IMR-90 (cell line): Measurements from ENCODE around the gene TMEM101.
A peak's percentile ranks its signal among the peaks of the same experiment; 100 is the strongest.

ENCODE experiments used
- CHD1 ChIP-seq: IDR thresholded peaks from 2 replicates; pipeline ENCODE4 v1.6.1; 2012; ENCODE audit warnings: low read depth, low read length, improper control_type of control experiment
- CTCF ChIP-seq: conservative IDR thresholded peaks from 2 replicates; pipeline ENCODE4 v1.5.1; 2012; ENCODE audit warnings: mild to moderate bottlenecking, low read depth, low read length, improper control_type of control experiment
- ELK1 ChIP-seq: fragments of 150-350 bp; IDR thresholded peaks from 2 replicates; pipeline ENCODE4 v1.6.1; 2016; ENCODE audit warnings: low read depth, mild to moderate bottlenecking, low read length, moderate library complexity, borderline replicate concordance
- FOS ChIP-seq: fragments of 150-350 bp; IDR thresholded peaks from 2 replicates; pipeline ENCODE4 v1.6.1; 2016; ENCODE audit warnings: low read depth, low read length
- MAFK ChIP-seq: IDR thresholded peaks from 2 replicates; pipeline ENCODE4 v1.6.1; 2012; ENCODE audit warnings: low read depth, low read length, improper control_type of control experiment
- POLR2A ChIP-seq: IDR thresholded peaks from 2 replicates; pipeline ENCODE4 v1.6.1; 2012; ENCODE audit warnings: mild to moderate bottlenecking, low read depth, low read length
- RAD21 ChIP-seq: IDR thresholded peaks from 2 replicates; pipeline ENCODE4 v1.6.1; 2012; ENCODE audit warnings: low read length, improper control_type of control experiment
- RCOR1 ChIP-seq: IDR thresholded peaks from 2 replicates; pipeline ENCODE4 v1.6.1; 2012; ENCODE audit warnings: mild to moderate bottlenecking, low read length, improper control_type of control experiment; ENCODE audit not compliant: insufficient replicate concordance
- RFX5 ChIP-seq: IDR thresholded peaks from 2 replicates; pipeline ENCODE4 v1.8.0; 2012; ENCODE audit warnings: low read depth, mild to moderate bottlenecking, low read length, moderate library complexity

- TF ChIP-seq CTCF (no peak), RFX5 (0 out of 2 replicates have a peak, but pooled peaks have one; percentile 32), ELK1 (no peak), MAFK (no peak), CHD1 (no peak), POLR2A (peak; percentile 64), RCOR1 (no peak), RAD21 (no peak), FOS (no peak)
Measured at GRCh38 chr17:44014437-44015172, at the start of gene TMEM101.
